Kasumi-1 (cell line): ENCODE results near the gene PTPRE.
A peak's percentile ranks its signal among the peaks of the same experiment; 100 is the strongest.

Experiments used
- DNase-seq, 2 experiments: peaks; one replicate each; lab custom pipeline; 2025; lab: John Stamatoyannopoulos, UW

Gene PTPRE

DNA sequence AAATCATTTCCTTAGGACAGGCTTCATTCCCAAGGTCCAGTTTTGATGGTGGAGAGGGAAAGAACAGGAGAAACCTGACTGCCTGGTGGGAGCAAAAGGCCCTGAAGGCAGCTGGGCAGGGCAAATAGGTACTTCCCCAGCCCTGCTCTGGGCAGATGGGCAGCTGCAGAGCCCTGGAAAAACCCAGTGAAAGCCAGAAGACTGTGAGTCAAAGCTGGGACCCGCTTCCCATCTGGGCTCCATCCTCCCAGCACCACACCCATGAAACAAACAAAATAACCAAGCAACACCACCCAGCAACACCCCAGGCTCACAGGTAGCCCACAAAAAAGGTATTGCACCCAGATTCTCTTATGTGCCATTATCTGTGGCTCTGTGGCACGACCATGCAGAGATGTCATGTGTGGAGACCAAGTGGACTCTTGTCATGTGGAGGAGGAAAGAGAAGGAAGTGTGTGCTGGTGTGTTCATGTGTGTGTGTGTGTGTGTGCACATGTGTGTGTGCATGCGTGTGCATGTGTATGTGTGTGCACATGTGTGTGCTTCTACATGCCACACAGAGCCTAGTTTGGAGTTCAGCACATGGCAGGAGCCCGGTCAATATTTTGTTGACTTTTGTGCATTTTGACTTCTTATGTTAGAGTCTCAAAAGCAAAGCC lies 24.0 kb upstream of the PTPRE start:
- no peak for DNase-seq

- no peak for DNase-seq
Measured at GRCh38 chr10:127883516-127883915, 23.4 kb upstream of the PTPRE start.

DNA sequence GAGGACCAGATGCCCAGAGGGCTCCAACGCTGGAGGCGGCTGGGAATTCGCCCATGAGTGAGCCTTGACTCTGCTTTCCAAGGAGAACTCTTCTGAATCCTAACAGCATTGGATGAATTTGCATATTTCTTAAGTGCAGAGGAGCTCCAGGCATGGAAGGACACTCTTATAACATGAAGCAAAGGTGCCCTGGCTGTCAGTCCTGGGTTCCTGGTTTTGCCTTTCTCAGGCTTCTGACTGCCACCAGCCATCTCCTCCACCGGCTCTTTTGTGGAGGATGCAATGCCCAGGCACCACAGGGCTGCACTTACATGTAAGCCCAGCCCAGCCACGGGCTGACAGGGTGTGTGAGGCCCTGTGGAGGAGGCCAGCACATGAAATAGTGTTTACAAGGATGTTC lies 22.4 kb upstream of the PTPRE start:
- DNase-seq, result no peak

GRCh38 chr10:127886371-127887051 lies 20.4 kb upstream of the PTPRE start:
- DNase-seq, result no peak

GRCh38 chr10:127887541-127888415 lies 19.1 kb upstream of the PTPRE start:
- no peak for DNase-seq

- DNase-seq, result peak; percentile 36 to 48
Measured at GRCh38 chr10:127888521-127889312, 18.2 kb upstream of the PTPRE start.

GRCh38 chr10:127889605-127890195 lies 17.2 kb upstream of the PTPRE start:
- peak; percentile 88 to 92 for DNase-seq

- DNase-seq, result no peak
Measured at GRCh38 chr10:127890216-127890615, 16.7 kb upstream of the PTPRE start.

GRCh38 chr10:127890832-127891334 lies 16.0 kb upstream of the PTPRE start:
- no peak for DNase-seq

DNA sequence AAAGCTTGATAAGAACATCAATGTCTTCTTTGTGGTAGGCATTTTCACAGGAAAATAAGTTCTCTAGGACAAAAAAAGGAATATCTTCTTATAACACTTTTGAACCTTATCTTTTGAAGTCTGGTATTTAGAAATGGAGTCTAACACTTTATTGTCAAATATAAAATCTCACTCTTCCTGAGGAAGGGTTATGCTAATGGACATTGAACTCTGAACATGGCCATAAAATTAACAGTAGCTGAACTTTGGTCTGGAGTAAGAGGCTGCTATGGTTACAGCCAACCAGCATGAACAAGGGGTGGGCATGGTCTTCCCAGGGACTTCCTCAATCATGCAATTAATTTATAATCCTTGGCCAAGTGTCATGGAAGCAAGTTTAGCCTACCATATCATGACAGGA lies 14.2 kb upstream of the PTPRE start, which contains the start of gene CLRN3:
TSS of gene CLRN3 (minus strand) at position 199 of the 400 bp plus-strand sequence. CDS start at position 42, 157 bp downstream.
- no peak for DNase-seq

DNA sequence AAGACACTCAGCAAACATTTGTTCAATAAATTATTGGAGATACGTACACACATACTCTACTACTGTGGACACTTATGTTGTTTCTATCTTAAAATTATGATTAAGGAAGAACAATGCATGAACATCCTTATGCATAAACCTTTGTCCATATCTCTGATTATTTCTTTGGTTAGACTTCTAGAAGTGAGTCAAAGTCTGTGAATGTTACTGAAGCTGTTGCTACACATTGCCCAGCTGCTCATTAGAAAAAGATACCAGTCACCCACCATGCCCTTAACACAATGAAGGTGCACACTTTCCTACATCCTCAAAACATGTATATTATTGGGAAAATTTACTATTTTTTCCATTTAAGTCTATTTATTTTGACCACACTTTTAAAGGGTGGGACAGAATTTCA lies 12.8 kb upstream of the PTPRE start:
- DNase-seq, result no peak

- no peak for DNase-seq
Measured at GRCh38 chr10:127896590-127896989, 10.3 kb upstream of the PTPRE start.

- no peak for DNase-seq
Measured at GRCh38 chr10:127897177-127897576, 9.7 kb upstream of the PTPRE start.

DNA sequence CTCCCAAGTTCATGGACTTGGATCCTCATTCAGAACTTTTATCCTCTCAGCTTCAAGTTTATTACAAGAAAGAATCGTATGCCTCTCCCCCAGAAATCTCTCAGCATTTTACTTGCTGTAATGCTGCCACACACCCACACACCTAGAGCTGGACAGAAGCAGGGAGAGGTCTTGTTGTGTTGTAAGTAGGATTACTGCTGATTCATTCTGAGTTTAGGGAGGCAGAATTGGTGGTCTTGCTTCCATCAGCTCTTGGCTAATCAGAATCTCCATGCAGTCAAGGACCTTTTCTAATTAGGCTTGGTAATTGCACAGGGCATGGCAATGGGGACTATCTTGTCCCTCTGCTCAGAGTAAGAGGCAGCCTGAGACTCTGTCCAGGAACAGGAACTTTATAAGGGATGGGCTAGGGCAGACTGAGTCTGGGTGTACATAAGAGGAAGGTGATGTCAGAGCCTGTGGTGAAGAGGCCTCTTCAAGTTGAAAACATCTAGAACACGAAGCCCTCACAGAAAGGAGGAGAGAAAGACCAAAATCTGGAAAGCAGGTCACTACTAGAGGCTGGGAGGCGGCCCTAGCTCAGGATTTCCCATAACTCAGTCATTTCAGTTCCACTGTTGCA lies 7.0 kb upstream of the PTPRE start:
- DNase-seq, result peak; percentile 91 to 93

GRCh38 chr10:127903789-127904188 lies 3.1 kb upstream of the PTPRE start:
- DNase-seq, result no peak

- no peak for DNase-seq
Measured at GRCh38 chr10:127904311-127905000, 2.4 kb upstream of the PTPRE start.

DNA sequence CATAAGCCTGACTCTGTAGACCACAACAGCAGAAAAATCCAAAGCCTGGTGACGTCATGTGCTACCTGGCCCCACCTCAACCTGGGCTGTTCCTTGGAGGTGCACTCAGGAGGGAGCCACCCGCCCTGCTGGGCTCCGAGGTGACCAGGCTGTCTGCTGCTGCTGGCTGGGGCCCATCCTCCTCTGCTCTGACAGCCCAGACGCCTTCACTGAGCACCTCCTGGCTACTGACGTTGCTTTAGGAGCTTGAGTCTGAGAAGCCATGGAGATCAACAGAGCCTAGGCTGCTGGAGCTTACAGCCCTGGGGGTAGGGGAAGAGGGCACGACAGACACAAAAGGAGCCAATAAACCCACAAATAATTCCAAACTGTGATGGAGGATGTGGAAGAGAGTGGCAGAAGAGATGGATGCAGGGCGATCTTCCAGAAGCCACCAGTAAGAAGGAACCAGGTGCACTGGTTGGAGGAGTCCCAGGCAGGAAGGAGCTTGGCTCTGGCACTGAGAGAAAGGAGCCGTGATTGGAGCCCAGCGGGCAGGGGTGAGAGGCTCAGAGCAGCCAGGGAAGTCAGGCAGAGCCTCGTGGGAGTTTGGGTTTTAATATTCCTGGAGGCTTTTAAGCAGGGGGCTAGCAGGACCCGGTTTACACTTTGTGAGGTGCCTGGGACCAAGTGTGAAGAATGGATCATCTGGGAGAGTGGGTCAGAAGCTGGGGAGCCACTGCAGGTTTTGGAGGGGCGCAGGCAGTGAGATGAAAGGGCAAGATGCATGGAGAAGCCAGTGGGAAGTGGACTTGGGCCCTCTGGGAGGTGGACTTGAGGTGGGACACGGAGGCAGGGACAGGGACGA lies 1.7 kb upstream of the PTPRE start:
- DNase-seq, result no peak

DNA sequence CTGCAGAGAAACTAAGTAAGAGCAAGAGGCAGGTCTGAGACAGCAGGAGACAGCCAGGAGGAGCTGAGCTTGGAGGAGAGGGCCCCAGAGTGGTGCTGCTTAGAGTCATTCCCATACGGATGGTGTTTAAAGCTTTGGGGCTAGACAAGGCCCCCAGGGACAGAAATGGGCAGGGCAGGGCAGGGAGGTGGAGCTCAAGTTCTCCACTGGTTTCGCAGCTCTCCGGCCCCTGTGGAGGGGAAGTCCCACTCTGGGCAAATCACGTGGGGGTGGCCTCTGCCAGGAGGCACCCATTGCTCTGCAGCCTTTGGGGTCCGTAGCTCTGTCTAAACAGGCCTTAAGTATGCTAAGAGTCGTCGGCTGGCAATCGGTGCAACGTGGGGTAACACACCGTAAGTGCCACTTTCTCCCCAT lies 1.0 kb upstream of the PTPRE start:
- DNase-seq, result no peak

DNA sequence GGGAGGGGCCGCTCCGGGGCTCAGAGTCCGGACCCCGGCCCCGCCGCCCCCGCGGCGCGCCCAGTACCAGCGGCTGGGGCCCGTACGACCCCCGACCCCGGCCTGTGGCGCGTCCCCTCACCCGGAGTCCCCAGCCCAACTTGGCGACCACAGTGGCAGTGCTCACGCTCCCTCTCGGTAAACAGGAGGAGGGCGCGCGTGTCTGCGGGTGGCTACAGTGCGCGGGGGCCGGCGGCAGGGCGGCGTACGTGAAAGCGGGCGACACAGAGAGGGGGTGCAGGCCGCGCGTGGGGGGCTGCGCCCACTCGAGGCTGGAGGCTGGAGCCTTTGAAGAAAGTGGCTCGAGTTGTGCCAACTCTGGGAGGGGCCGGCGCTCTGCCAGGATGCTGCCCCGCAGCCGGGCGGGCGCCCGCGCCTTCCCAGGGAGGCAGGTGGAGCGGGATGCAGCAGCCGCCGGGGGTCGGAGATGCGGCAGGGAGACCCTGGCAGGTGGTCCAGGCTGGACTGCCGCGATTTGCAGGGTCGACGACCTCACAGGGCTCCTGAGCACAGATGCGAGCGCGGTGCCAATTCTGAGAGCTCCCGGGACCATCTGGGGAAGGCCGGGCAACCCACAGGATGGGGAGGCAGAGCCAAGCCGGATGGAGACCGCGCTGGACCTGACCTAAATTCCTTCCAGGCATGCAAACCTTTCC lies 655 bp downstream of the PTPRE start:
- peak; percentile 2 to 33 for DNase-seq
